CD14-positive monocyte (primary cell): Measurements from ENCODE around the gene AQR. TPM values are rescaled to one million over a fixed set of nuclear protein-coding genes. Genes with fewer than 3 reads are reported as not detected.

Source experiments
- DNase-seq, 3 donors: peaks; one replicate each; pipeline ENCODE4 v3.0.0-alpha.2; 2011 to 2022
- H2AFZ ChIP-seq: 2 replicates; pipeline ENCODE4 v1.6.0; 2012; ENCODE audit warnings: mild to moderate bottlenecking, low read depth, low read length, inconsistent platforms; ENCODE audit not compliant: insufficient read depth, poor library complexity, severe bottlenecking
- H3K27ac ChIP-seq, 2 donors: 1 replicate in 1 of 2; 2 replicates in 1 of 2; pipeline ENCODE4 v1.5.1; 2012 to 2013; ENCODE audit warnings: low read length in 2 of 2, control low read depth in 1 of 2, inconsistent platforms in 1 of 2, low read depth in 1 of 2, mild to moderate bottlenecking in 1 of 2
- H3K27me3 ChIP-seq, 2 donors: one replicate each; pipeline versions ENCODE4 v1.6.0 to v1.6.1; 2011 to 2013; ENCODE audit warnings: low read length in 2 of 2; ENCODE audit not compliant: control insufficient read depth in 2 of 2, insufficient read depth in 2 of 2
- H3K36me3 ChIP-seq, 2 donors: replicated peaks in 1 of 2; 1 replicate in 1 of 2; 2 replicates in 1 of 2; pipeline versions ENCODE4 v1.5.1 to v1.6.1; 2012 to 2013; ENCODE audit warnings: low read length in 2 of 2, control low read depth in 1 of 2, inconsistent platforms in 1 of 2, mild to moderate bottlenecking in 1 of 2; ENCODE audit not compliant: insufficient read depth in 2 of 2, control insufficient read depth in 1 of 2
- H3K4me1 ChIP-seq, 2 donors: 1 replicate in 1 of 2; 2 replicates in 1 of 2; pipeline versions ENCODE4 v1.5.1 to v1.6.1; 2012 to 2013; ENCODE audit warnings: low read length in 2 of 2, control low read depth in 1 of 2, inconsistent platforms in 1 of 2, mild to moderate bottlenecking in 1 of 2, moderate library complexity in 1 of 2; ENCODE audit not compliant: insufficient read depth in 2 of 2, control insufficient read depth in 1 of 2
- H3K4me2 ChIP-seq: replicated peaks from 2 replicates; pipeline ENCODE3; 2012; ENCODE audit warnings: low read length, moderate library complexity, mild to moderate bottlenecking; ENCODE audit not compliant: poor library complexity, severe bottlenecking; ENCODE audit errors: extremely low read depth
- H3K4me3 ChIP-seq, 3 experiments: fragments of 200-600 bp in 1 of 3; sonication (generic) in 1 of 3; replicated peaks in 1 of 3; 1 replicate in 2 of 3; 2 replicates in 1 of 3; pipeline ENCODE4 v1.5.1; 2011 to 2013; ENCODE audit warnings: low read length in 3 of 3, mild to moderate bottlenecking in 3 of 3, control low read depth in 2 of 3, low read depth in 2 of 3, inconsistent platforms in 1 of 3, moderate library complexity in 1 of 3
- H3K79me2 ChIP-seq: 2 replicates; pipeline ENCODE4 v1.6.0; 2012; ENCODE audit warnings: mild to moderate bottlenecking, control low read depth, inconsistent platforms, low read length, moderate library complexity; ENCODE audit not compliant: insufficient read depth
- H3K9ac ChIP-seq: 2 replicates; pipeline ENCODE4 v1.6.0; 2017; ENCODE audit warnings: low read length, mild to moderate bottlenecking; ENCODE audit not compliant: insufficient read depth, poor library complexity, severe bottlenecking
- H3K9me3 ChIP-seq, 2 donors: replicated peaks in 1 of 2; 1 replicate in 1 of 2; 2 replicates in 1 of 2; pipeline versions ENCODE4 v1.5.1 to v1.6.1; 2012 to 2013; ENCODE audit warnings: low read length in 2 of 2, control low read depth in 1 of 2; ENCODE audit not compliant: control insufficient read depth in 1 of 2, insufficient read depth in 1 of 2
- H4K20me1 ChIP-seq: 2 replicates; pipeline ENCODE4 v1.6.0; 2012; ENCODE audit warnings: mild to moderate bottlenecking, low read length, control low read depth, moderate library complexity; ENCODE audit not compliant: insufficient read depth
- H3K27ac Mint-ChIP-seq, 7 donors: one replicate each; pipeline ENCODE4 v1.8.0; 2020; ENCODE audit warnings: mild to moderate bottlenecking in 7 of 7, mixed read lengths in 7 of 7, moderate library complexity in 6 of 7, inconsistent platforms in 2 of 7
- H3K27me3 Mint-ChIP-seq, 3 donors: one replicate each; pipeline ENCODE4 v1.8.0; 2021 to 2022; ENCODE audit warnings: low read depth in 3 of 3, mild to moderate bottlenecking in 3 of 3, mixed read lengths in 3 of 3, moderate library complexity in 3 of 3, inconsistent platforms in 1 of 3
- H3K36me3 Mint-ChIP-seq, 2 donors: one replicate each; pipeline ENCODE4 v1.8.0; 2020; ENCODE audit warnings: mixed read lengths in 2 of 2, inconsistent platforms in 1 of 2, mild to moderate bottlenecking in 1 of 2
- H3K4me1 Mint-ChIP-seq: one replicate; pipeline ENCODE4 v1.8.0; 2020; ENCODE audit warnings: mild to moderate bottlenecking, mixed read lengths
- H3K4me3 Mint-ChIP-seq, 2 donors: one replicate each; pipeline ENCODE4 v1.8.0; 2020; ENCODE audit warnings: mild to moderate bottlenecking in 2 of 2, mixed read lengths in 2 of 2, moderate library complexity in 1 of 2
- H3K9me3 Mint-ChIP-seq, 7 donors: one replicate each; pipeline ENCODE4 v1.8.0; 2020 to 2022; ENCODE audit warnings: mixed read lengths in 7 of 7, mild to moderate bottlenecking in 6 of 7, moderate library complexity in 6 of 7, inconsistent platforms in 2 of 7
- WGBS: methylation state at CpG from one replicate; pipeline ENCODE4 v1.1.5; 2013; ENCODE audit warnings: missing lambda C conversion rate; ENCODE audit not compliant: insufficient coverage; 5-methylcytosine and 5-hydroxymethylcytosine counted together
- intact Hi-C, 2 donors: fragments of 100-400 bp; cut with micrococcal nuclease; formaldehyde crosslinking; loops; one replicate each; pipeline versions ENCODE4 v1.15.0 to v1.15.1; 2023
- polyA plus RNA-seq, 3 donors: library from polyadenylated mRNA; depleted of rRNA in 1 of 3; unstranded in 2 of 3; stranded (reverse) in 1 of 3; fragments of 300-500 nt in 2 of 3; fragments of >200 nt in 1 of 3; fragmentation: Illumina TruSeq in 2 of 3; gene quantifications; 1 replicate in 2 of 3; 2 replicates in 1 of 3; pipeline ENCODE4 v1.2.3, GENCODE V29; 2012 to 2021
- TF ChIP-seq, protein P1 (sequence below): fragments of 200-600 bp; IDR thresholded peaks from one replicate; pipeline ENCODE4 v1.8.0; 2022; ENCODE audit warnings: antibody characterized with exemption, mild to moderate bottlenecking

Gene AQR
- polyA plus RNA-seq, 3 donors = 8.4 to 26.4 (median 16.8) TPM

DNA sequence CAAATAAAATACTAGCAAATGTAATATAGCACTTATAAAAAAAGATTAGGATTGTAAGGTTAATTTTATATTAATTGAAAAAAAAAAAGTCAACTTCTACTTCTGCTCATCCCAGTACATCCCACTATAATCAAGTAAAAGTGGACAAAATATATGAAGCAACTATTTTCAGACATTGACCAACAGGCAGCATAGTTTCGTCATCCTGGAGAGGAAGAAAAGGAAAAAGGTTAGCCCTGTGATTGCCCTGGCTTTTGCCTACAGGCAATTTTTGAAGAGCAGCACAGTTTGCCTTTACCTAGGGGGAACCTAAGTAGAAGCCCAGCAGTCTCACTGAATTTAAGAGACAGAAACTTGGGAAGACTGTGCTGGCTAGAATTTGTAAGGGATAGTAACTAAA, 121.9 kb downstream of the AQR start:
- no peaks in the 10 kb centered on the region for H4K20me1 ChIP-seq
- Mint-ChIP-seq H3K9me3 (peaks cover 0 to 8% (median 3%) of the 10 kb centered on the region in 7 donors), H3K36me3 (no peaks in the 10 kb centered on the region), H3K4me3 (no peak overlapping the region), H3K27me3 (no peaks in the 10 kb centered on the region), H3K4me1 (peaks cover 5% of the 10 kb centered on the region), H3K27ac (peak overlapping the region in 1 of 7 donors; percentile 35)
- no peaks in the 10 kb centered on the region for H3K27me3 ChIP-seq
- no peak overlapping the region for H3K27ac ChIP-seq
- WGBS = no CpG with 5 or more reads among the region's 1 CpG
- H3K79me2 ChIP-seq = no peaks in the 10 kb centered on the region
- TF ChIP-seq, protein P1, sequence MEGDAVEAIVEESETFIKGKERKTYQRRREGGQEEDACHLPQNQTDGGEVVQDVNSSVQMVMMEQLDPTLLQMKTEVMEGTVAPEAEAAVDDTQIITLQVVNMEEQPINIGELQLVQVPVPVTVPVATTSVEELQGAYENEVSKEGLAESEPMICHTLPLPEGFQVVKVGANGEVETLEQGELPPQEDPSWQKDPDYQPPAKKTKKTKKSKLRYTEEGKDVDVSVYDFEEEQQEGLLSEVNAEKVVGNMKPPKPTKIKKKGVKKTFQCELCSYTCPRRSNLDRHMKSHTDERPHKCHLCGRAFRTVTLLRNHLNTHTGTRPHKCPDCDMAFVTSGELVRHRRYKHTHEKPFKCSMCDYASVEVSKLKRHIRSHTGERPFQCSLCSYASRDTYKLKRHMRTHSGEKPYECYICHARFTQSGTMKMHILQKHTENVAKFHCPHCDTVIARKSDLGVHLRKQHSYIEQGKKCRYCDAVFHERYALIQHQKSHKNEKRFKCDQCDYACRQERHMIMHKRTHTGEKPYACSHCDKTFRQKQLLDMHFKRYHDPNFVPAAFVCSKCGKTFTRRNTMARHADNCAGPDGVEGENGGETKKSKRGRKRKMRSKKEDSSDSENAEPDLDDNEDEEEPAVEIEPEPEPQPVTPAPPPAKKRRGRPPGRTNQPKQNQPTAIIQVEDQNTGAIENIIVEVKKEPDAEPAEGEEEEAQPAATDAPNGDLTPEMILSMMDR = no peak
- no peak overlapping the region for H3K4me3 ChIP-seq
- peaks cover 0 to under 1% of the 10 kb centered on the region in 2 donors for H3K36me3 ChIP-seq
- intact Hi-C loops = no loop called here
- H2AFZ ChIP-seq = no peak overlapping the region
- no peak overlapping the region for H3K4me2 ChIP-seq
- peaks cover 0 to 3% of the 10 kb centered on the region in 2 donors for H3K4me1 ChIP-seq
- peak; percentile 0 to 8 (median 8) for DNase-seq
- no peaks in the 10 kb centered on the region for H3K9me3 ChIP-seq
- no peak overlapping the region for H3K9ac ChIP-seq

- no peak overlapping the region for H3K9ac ChIP-seq
- intact Hi-C loops = no loop called here
- Mint-ChIP-seq H3K9me3 (peaks cover 0 to 3% (median 0%) of the 10 kb centered on the region in 7 donors), H3K4me1 (no peaks in the 10 kb centered on the region), H3K4me3 (no peak overlapping the region), H3K27ac (no peak overlapping the region), H3K27me3 (peaks cover 0 to 2% (median 0%) of the 10 kb centered on the region in 3 donors), H3K36me3 (no peaks in the 10 kb centered on the region)
- H3K4me3 ChIP-seq = no peak overlapping the region
- no peak overlapping the region for H3K27ac ChIP-seq
- no peak overlapping the region for H3K4me2 ChIP-seq
- no peak overlapping the region for H2AFZ ChIP-seq
- TF ChIP-seq, protein P1 = no peak
- no peak for DNase-seq
- no peaks in the 10 kb centered on the region for H3K27me3 ChIP-seq
- no peaks in the 10 kb centered on the region for H4K20me1 ChIP-seq
- H3K36me3 ChIP-seq = no peaks in the 10 kb centered on the region
- no peaks in the 10 kb centered on the region for H3K9me3 ChIP-seq
- H3K4me1 ChIP-seq = no peaks in the 10 kb centered on the region
- no peaks in the 10 kb centered on the region for H3K79me2 ChIP-seq
Observed at GRCh38 chr15:34841262-34841725, 128.2 kb downstream of the AQR start.
